NOMO-1 (cell line): ENCODE data around the gene CHSY3.
A peak's percentile ranks its signal among the peaks of the same experiment; 100 is the strongest.
"Not testable (repeated sequence)": the region's sequence is repeated elsewhere in the genome, so short reads cannot be mapped to it uniquely, and the experiment has no call there.

Experiments
- DNase-seq, 2 experiments: peaks; one replicate each; lab custom pipeline; 2025; ENCODE audit not compliant: unreplicated experiment in 2 of 2; lab: John Stamatoyannopoulos, UW

Gene CHSY3

DNA sequence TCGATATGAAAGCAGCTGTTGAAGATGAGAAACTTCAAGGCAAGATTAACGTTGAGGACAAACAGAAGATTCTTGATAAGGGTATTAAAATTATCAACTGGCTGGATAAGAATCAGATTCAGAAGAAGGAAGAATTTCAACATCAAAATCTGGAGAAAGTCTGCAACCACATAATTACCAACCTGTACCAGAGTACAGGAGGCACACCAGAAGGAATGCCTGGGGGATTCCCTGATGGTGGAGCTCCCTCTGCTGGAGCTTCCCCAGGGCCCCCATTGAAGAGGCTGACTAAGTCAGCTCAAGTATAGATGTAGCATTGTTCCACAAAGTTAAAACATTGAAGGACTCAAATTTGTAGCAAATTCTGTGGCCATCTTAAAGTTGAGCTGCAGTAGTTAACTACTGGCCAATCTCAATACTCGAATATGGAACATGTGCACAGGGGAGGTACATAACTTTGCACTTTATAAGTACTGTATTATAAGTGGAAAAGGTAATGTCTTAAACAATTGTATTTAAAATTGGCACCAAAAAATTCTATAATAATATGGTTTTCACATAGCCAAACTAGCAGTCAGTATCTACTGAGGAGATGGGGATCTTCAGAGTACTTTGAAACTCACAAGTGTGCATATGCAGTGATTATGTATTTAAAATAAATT, 237.5 kb downstream of the CHSY3 start:
- no peak for DNase-seq

DNA sequence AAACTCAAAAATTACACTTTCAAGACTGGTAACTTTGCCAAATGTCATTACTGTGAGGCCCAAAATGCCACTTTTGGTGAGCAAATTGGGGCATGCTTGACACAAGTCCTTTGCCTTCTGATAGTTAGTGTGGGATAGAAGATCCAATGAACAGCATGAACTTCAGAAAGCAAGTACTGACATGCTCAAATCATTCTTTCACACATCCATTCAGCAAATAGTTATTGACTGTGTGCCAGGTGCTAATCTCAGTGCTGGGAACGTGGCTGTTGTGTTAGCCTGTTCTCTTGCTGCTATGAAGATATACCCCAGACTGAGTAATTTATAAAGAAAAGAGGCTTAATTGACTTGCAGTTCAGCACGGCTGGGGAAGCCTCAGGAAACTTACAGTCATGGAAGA, 247.0 kb downstream of the CHSY3 start:
- no peak for DNase-seq

DNA sequence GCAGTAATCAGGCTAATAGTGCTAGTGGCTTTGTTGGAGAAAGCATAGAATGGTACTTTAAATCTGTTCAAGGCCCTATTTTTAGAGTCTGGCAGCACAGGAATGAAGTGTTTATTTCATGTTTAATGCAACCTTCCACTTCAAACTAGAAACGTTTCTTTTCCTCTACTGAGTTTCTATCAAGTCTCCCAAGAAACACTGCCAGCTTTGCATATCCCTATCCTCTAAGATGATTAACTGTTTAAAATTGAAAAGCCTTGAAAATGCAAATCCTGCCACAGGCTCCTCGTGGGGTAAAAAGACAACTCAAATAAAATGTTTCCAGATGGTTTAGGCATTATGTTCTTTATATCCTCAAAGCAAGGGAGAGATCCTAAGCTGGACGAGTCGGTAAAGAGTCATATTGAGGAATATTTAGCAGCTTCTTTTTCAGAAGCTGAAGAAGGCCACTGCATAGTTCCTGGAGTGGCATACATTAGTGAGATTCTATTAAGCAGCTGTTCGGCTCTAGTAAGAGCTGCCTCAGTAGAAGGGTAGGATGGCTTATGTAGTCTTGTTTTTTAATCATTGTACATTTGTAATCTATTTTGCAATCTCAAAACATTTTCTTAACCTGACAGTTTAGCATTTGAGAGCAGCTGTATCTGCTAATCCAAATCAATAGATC, 251.2 kb downstream of the CHSY3 start:
- no peak for DNase-seq

DNA sequence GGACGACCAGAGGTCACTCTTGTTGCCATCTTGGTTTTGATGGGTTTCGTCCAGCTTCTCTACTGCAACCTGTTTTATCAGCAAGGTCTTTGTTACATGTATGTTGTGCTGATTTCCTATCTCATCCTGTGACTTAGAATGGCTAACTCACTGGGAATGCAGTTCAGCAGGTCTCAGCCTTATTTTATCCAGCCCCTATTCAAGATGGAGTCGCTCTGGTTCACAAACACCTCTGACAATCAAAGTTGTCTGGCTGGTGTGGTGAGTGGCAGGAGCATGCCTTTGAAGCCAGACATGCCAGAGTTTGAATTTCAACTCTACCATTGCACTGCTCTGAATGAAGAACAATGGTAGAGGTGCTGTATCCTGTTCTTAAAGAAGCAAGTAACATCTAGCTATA, 253.8 kb downstream of the CHSY3 start:
- no peak for DNase-seq

DNA sequence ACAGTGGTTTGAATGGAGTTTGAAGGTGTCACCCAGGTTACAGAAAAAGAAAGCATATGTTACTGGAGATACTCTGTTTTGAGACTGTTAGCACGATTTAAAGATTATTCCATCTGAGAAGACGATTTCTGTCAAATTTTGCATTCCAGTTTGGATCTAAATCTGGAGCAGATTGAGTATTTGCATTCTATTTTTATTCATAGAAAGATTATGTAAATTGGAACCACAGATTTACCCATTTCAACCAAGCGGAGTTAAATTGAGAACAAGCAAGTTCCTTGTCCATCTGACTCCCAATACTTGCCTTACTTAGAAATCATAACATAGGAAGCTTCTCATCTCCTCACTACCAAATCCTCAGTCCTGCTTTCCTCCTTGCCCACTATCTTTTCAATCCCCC, 255.7 kb downstream of the CHSY3 start:
- no peak for DNase-seq

DNA sequence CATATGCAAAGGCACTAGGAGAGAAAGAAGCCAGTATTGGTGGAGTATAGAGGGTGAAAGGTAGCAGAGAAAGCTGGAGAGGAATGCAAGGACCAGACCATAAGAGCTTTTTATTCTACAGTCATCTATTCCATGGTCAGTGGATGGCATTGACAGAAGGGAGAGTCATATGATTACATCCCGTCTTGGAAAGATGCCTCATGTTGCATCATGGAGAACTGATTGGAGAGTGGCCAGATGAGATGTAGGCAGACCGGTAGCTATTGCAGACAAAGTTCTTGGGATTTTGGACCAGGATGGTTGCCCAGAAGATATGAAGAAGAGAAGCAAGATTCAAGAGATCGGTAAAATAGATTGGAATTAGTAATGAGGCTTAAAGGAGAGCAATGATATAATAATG, 260.7 kb downstream of the CHSY3 start:
- DNase-seq: no peak

DNA sequence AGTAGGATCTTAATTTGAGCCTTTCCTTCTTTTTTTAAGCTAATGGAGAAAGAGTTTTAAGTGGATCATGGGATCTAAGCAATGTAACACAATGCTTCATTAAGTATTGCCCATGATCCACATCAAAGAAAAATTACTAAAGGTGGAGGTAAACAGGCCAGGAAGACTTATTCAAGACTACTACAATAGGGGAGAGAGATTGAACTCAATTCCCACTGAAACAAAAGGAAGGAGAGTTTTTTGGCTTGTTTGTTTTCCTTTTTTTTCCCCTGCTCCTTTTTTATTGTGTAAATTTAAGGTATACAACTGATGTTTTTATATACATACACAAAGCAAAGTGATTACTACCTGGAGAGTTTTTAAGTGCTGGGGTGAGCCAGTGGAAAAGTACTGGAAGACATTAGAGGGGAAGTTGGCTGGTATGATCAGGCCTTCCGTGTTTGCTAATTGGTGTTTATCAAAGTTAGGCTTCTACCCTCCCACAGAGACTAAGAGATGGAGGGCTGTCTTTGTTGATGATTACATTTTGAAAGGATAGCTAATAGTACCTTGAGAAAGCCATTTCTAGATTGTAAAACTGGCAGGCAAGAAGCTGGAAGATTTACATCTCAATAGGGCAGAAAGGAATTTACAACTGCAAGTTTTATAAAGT, 262.7 kb downstream of the CHSY3 start:
- no peak for DNase-seq

DNA sequence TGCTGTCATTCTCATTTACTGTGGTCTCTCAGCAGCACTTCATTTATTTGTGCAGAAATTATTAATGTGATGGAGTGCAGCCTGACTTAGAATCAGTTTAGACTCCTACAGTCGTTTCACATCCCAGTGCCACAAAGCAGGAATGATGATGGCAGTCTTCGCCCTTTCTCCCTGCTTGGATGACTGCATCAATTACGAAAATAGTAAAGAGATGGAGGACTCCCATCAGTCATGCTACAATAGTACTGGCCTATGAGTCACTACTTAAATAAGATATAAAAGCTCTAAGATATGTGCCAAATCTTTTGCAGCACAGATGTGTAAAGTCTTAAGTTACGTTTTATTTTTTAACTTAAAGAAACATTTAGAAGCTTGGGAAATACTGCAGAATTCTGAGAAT, 263.9 kb downstream of the CHSY3 start:
- no peak for DNase-seq

DNA sequence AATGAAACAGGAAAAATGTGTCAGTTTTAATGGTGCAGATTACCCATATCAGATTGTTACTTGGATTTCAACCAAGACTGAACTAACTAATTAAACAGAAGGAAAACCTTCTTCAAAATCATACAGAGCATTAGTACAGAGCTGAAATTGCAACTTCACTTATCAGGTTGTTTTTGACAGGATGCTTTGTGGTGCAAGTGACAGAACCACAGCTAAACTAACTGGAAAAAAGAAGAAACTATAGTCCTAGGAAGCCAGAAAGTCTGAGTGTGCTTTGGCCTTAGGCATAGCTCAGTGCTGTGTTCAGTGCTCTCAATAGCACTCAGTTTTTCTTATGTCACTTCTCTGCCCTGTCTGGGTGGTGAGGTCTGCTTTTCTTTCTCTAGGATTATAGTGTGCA, 267.4 kb downstream of the CHSY3 start:
- peak in 1 of 2 experiments; percentile 3 for DNase-seq

DNA sequence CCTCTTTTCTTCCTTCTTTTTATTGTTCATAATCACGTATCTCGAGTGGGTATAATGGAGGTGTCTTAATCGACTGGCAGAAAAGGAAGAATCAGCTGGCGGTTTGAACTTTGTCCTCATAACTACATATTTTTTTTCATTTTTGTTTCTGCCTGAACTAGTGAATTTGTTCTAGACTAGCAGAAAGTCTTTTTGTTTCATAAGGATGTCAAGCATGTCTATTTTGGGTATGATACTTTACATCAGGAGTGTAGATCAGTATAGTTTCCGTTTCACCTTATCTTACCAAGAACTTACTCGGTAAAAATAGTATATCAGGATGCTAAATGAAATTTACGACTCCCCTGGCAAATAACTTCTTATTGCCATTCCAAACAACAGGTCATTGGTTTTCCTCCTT, 278.9 kb downstream of the CHSY3 start:
- DNase-seq: no peak

DNA sequence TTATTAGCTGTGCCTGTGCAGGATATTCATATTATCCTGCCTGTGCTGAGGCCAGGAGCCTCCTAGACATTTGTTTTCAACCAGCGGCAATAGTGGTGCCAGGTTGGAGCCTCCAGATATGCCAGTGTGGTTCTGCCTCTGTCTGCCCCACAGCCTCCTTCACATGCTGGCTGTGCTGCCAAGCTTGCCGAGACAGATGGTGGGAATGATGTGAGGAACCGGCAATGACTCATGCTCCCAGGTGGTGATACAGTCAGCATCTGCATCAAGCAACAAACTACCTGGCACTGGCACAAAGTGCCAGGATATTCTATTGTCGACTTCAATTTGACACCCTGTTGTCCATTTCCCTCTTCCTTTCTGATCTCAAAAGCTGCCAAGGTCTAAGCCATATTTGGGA, 285.7 kb downstream of the CHSY3 start:
- no peak for DNase-seq

DNA sequence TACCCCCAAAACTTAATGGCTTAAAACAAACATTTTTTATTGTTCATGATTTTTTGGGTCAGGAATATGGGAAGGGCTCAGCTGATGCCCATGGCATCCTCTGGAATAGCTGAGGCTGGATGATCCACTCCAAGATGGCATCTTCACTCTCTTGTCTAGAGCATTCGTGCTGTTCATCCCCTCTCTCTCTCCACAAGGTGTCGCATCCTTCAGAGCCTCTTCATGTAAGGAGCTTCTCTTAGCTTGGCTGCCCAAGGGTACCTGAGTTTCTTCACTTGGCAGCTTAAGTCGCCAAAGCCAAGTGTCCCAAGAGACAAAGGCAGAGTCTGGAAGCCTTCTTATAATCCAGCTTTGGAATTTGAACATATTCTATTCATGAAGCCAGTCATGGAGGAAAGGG, 294.7 kb downstream of the CHSY3 start:
- no peak for DNase-seq

DNA sequence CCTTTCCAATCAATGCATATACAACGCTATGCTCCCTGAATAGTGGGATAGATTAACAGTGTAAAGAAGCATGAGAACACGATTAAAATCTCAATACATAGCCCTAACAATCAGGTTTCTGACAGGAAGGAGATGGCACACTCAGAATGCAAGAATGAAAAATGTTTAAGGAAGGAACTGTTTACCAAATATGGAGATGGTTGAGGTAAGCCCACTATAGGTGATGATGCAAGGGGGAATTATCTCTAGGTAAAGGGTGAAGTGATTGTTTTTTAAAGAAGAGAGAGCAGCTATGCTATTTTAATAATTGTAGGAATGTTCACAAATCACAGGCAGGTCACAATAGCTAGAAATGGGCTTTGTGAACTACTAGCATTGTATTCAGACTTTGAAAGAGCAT, 302.4 kb downstream of the CHSY3 start:
- no peak for DNase-seq

DNA sequence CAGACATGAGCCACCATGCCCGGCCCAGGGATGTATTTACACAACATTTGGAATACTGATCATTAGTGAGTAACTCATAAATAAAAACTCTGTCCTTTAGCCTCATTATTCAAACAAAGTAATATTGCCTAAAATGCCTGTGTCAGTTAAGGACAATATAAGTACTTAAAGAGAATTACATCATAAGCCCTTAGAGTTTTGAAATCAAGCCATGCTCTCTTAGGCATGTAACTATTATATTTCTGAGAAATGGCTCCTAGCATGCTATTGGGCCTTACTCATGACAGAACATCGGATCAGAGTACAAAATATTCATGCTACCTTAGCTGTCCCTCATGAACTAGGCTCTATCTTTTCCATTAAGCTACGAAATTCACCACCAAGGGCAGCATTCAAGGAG, 309.3 kb downstream of the CHSY3 start:
- peak; percentile 0 to 2 for DNase-seq

DNA sequence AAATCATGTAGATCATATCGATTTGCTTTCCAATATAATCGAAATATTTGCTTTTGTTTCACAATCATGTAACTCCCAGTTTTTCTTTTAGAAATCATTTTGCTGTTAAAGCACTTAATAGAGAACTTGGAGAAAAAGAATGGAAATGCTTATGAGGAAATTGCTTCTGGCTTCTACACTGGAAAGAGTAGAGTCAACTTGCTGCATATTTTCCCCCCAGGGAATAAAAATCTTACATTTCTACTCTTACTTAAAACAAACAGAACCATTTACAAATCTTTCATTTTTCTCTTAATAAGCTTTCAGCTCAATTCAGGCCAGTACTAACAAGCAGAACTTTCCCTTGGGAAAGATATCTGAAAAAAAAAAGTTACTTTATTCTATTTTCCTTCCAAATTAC, 312.0 kb downstream of the CHSY3 start:
- DNase-seq: no peak

DNA sequence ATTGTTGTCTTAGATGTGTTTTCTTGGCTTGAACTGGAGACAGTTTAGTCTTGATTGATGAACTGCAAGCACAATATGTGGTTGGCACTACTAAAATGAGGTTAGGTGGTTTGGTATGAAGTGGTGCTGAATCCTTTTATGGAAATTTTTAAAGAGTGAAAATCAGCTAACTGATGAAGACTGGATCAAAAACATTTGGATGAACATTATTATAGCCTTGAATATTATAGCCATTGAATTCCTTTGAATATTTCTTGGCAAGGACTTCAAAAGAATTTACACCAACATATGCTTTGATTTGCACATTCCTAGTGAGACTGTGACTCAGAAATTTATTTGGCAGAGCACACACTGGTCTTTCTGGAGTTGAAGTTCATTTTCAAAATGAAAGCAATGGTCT, 318.3 kb downstream of the CHSY3 start:
- no peak for DNase-seq

DNA sequence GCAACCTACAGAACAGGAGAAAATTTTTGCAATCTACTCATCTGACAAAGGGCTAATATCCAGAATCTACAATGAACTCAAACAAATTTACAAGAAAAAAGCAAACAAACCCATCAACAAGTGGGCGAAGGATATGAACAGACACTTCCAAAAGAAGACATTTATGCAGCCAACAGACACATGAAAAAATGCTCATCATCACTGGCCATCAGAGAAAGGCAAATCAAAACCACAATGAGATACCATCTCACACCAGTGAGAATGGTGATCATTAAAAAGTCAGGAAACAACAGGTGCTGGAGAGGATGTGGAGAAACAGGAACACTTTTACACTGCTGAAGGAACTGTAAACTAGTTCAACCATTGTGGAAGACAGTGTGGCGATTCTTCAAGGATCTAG, 322.3 kb downstream of the CHSY3 start:
- DNase-seq: not testable (repeated sequence)

DNA sequence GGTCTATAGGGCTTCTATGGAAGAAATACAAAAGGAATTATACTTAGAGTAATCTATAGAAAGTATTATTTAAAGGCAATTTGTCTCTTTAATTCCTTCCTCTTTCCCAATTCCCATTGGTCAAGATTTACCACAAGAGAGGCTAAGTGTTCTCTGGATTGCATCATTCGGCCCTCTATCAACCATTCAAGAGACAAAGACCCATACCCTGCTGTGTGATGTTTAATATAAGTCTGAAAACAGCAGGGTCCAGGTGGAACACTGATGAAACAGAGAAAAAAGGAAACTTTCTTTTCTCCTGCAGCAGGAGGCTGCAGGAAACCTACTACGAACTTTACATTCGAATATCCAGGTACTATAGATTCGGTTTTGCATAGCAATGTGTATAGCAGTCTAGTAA, 323.4 kb downstream of the CHSY3 start:
- peak; percentile 23 to 38 for DNase-seq

DNA sequence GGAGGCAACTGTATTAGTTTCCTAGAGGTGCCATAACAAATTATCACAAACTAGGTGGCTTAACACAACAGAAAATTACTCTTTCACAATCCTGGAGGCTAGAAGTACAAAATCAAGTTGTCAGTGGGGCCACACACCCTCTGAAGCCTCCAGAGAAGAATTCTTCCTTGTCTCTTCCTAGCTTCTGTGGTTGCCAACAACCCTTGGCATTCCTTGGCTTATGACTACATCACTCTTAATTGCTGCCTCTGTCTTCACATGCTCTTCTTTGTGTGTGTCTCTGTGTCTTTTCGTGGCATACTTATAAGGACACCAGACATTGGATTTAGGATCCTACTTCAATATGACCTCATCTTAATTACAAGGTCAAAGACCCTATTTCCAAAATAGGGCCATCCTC, 327.5 kb downstream of the CHSY3 start:
- DNase-seq: no peak

DNA sequence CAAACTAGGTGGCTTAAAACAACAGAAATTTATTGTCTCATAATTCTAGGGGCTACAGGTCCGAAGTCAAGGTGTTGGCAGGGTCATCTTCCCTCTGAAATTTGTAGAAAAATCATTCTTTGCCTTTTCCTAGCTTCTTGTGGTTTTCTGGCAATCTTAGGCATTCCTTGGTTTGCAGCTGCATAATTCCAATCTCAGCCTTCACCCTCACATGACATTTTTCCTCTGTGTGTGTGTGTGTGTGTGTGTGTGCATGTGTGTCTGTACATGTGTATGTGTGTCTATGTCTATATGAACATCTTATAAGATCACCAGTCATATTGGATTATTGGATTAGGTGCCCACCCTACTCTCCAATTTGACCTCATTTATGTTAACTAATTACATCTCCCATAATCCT, 330.6 kb downstream of the CHSY3 start:
- no peak for DNase-seq
